ENCODE data around the gene ADARB1. TPM values are rescaled to one million over a fixed set of nuclear protein-coding genes. Genes with fewer than 3 reads are reported as not detected.

ADARB1 gene
- total and polyA plus RNA-seq, 2 of the 8 experiments (the other 6 are each of a cell fraction or from before 2014, with no cell fraction given) = 4.7 to 14.9 TPM

- H2BK20ac ChIP-seq (ENCODE audit: low read length) = peak overlapping the region; percentile 72; the same call in 1 of the 2 replicates
- H3K9ac ChIP-seq (replicated peaks in 1 of 4; ENCODE audit: extremely low read depth in 1 of 4, low read depth in 3 of 4, low read length in 3 of 4) = no peak overlapping the region
- H3K27me3 ChIP-seq (replicated peaks in 1 of 4; ENCODE audit: control insufficient read depth in 3 of 4, extremely low read depth in 1 of 4, insufficient read depth in 3 of 4, low read length in 3 of 4) = peaks cover 0 to 6% (median 3%) of the 10 kb centered on the region in 4 experiments; a peak in 3 of 7 replicates
- no peak overlapping the region for H3K27ac ChIP-seq (ENCODE audit: low read depth, low read length)
- H2BK120ac ChIP-seq (replicated peaks; ENCODE audit: low read depth, low read length) = no peak overlapping the region
- H3K9me3 ChIP-seq (ENCODE audit: insufficient read depth in 2 of 2, low read depth in 1 of 2, low read length in 1 of 2) = no peaks in the 10 kb centered on the region
- no peak overlapping the region for H4K8ac ChIP-seq (ENCODE audit: extremely low read depth, insufficient read depth, low read length)
- no peak overlapping the region for H2AFZ ChIP-seq (ENCODE audit: low read length)
- no peaks in the 10 kb centered on the region for H3K23me2 ChIP-seq (ENCODE audit: low read depth, low read length)
- H3K4me2 ChIP-seq (ENCODE audit: insufficient read depth in 1 of 2, low read depth in 2 of 2, low read length in 2 of 2) = peak overlapping the region; percentile 49 to 65
- no peak for TF ChIP-seq JUN (IDR thresholded peaks at IDR 0.05; ENCODE audit: low read depth, low read length)
- 0 out of 2 replicates have a peak, but pooled peaks have one; percentile 22 for TF ChIP-seq RBBP5 (IDR thresholded peaks at IDR 0.05; ENCODE audit: borderline replicate concordance, low read depth, low read length)
- no peak for TF ChIP-seq CHD2 (IDR thresholded peaks at IDR 0.05; ENCODE audit: low read length)
- no peak for TF ChIP-seq SP4 (IDR thresholded peaks at IDR 0.05; ENCODE audit: low read length)
- peak; percentile 20; the same call in 1 of the 2 replicates for TF ChIP-seq GABPA (IDR thresholded peaks at IDR 0.05; ENCODE audit: borderline replicate concordance, insufficient read depth, low read length)
- no peak for TF ChIP-seq NRF1 (IDR thresholded peaks at IDR 0.05; ENCODE audit: low read depth, low read length)
- TF ChIP-seq CTCF (IDR thresholded peaks at IDR 0.05; ENCODE audit: control extremely low read depth in 1 of 3, insufficient read depth in 1 of 3, low read depth in 1 of 3, low read length in 3 of 3) = no peak
- TF ChIP-seq ASH2L (IDR thresholded peaks at IDR 0.05; ENCODE audit: low read length) = no peak
- peaks cover 3% of the 10 kb centered on the region; the same call in 1 of the 2 replicates for H3K79me1 ChIP-seq (ENCODE audit: low read depth, low read length)
- H4K20me1 ChIP-seq (replicated peaks in 1 of 2; ENCODE audit: control insufficient read depth in 1 of 2, insufficient read depth in 2 of 2, low read length in 2 of 2) = peaks cover 0 to 1% of the 10 kb centered on the region in 2 experiments
- no peak overlapping the region for H3K14ac ChIP-seq (ENCODE audit: insufficient read length)
- H3K79me2 ChIP-seq (ENCODE audit: control insufficient read depth in 1 of 2, insufficient read depth in 2 of 2, low read length in 2 of 2) = no peaks in the 10 kb centered on the region
- H4K91ac ChIP-seq (replicated peaks; ENCODE audit: insufficient read length, low read length) = no peak overlapping the region
- peak overlapping the region; percentile 84; the same call in 1 of the 2 replicates for H2BK5ac ChIP-seq (ENCODE audit: low read depth, low read length)
- H3K18ac ChIP-seq (ENCODE audit: extremely low read depth, low read length) = peak overlapping the region; percentile 71
- no peak overlapping the region for H4K5ac ChIP-seq (ENCODE audit: insufficient read length, low read depth, low read length)
- H3K36me3 ChIP-seq (ENCODE audit: control insufficient read depth in 2 of 4, insufficient read depth in 4 of 4, low read length in 3 of 4) = no peaks in the 10 kb centered on the region
- ChIA-PET POLR2A (ENCODE audit: partially characterized antibody) (interaction anchor here (1.3 to 1.4 kb wide), 4 partner anchors 13 to 49 kb away, joined by 3 to 5 read pairs (median 4); partner anchors contain the start of gene ADARB1), CTCF (ENCODE audit: partially characterized antibody) (interaction anchor here (0.7 to 2.1 kb wide), 9 partner anchors 12 to 136 kb away, joined by 3 to 6 read pairs (median 4); no protein-coding TSS in a partner anchor)
- H3K4ac ChIP-seq (replicated peaks; ENCODE audit: insufficient read length, low read depth, low read length) = peak overlapping the region; percentile 16
- no peak overlapping the region for H3K56ac ChIP-seq (replicated peaks; ENCODE audit: insufficient read length, low read depth, low read length)
- 61% methylated on average over 14 of the region's 14 CpGs; no CpG with 5 or more reads in 1 of the 2 experiments for WGBS, 2 experiments (ENCODE audit: extremely low coverage in 1 of 2, insufficient coverage in 1 of 2, insufficient read length in 1 of 2, insufficient replicate concordance in 2 of 2, low coverage in 1 of 2, low lambda C conversion rate in 2 of 2, missing lambda C conversion rate in 1 of 2)
- peak overlapping the region; percentile 90; the same call in 1 of the 2 replicates for H2BK12ac ChIP-seq (ENCODE audit: low read depth, low read length)
- H2AK5ac ChIP-seq (ENCODE audit: low read depth, low read length) = peak overlapping the region; percentile 75; the same call in 1 of the 2 replicates
- DNase-seq (ENCODE audit: low read depth in 1 of 2, low spot score in 2 of 2) (no peak), FAIRE-seq (no peak)
- peak overlapping the region; percentile 97; the same call in 1 of the 2 replicates for H2BK15ac ChIP-seq (ENCODE audit: low read length)
- H3K4me3 ChIP-seq (ENCODE audit: extremely low read depth in 1 of 4, insufficient read depth in 2 of 4, low read depth in 3 of 4, low read length in 4 of 4) = peak overlapping the region in 2 of 4 experiments; percentile 5 to 27; a peak in 3 of 8 replicates
- peaks cover 7 to 36% (median 29%) of the 10 kb centered on the region in 4 experiments for H3K4me1 ChIP-seq (replicated peaks in 1 of 4; ENCODE audit: control insufficient read depth in 3 of 4, insufficient read depth in 4 of 4, low read length in 3 of 4)
- no peak overlapping the region for H3K23ac ChIP-seq (ENCODE audit: insufficient read length)
Measured at GRCh38 chr21:45029298-45029947, 45.0 kb upstream of the ADARB1 start.

All from H1 (cell line).